ENCODE data around the gene POGZ.
A peak's percentile ranks its signal among the peaks of the same experiment; 100 is the strongest.

Gene POGZ

GRCh38 chr1:151406176-151406575, 53.1 kb downstream of the POGZ start:
- no peak overlapping the region for H3K4me3 ChIP-seq (replicated peaks in 1 of 2; ENCODE audit: low read depth in 2 of 2, low read length in 2 of 2)
- DNase-seq (ENCODE audit: low read depth in 2 of 2), result no peak
- no peak for TF ChIP-seq CTCF (IDR thresholded peaks at IDR 0.05; ENCODE audit: low read depth, low read length)

- TF ChIP-seq CTCF (IDR thresholded peaks at IDR 0.05; ENCODE audit: low read depth, low read length), result no peak
- DNase-seq (ENCODE audit: low read depth in 2 of 2), result no peak
- no peak overlapping the region for H3K4me3 ChIP-seq (replicated peaks in 1 of 2; ENCODE audit: low read depth in 2 of 2, low read length in 2 of 2)
Observed at GRCh38 chr1:151405187-151405951, 53.9 kb downstream of the POGZ start.

- no peak for TF ChIP-seq CTCF (IDR thresholded peaks at IDR 0.05; ENCODE audit: low read depth, low read length)
- no peak overlapping the region for H3K4me3 ChIP-seq (replicated peaks in 1 of 2; ENCODE audit: low read depth in 2 of 2, low read length in 2 of 2)
- DNase-seq (ENCODE audit: low read depth in 2 of 2), result no peak
Observed at GRCh38 chr1:151403612-151404011, 55.7 kb downstream of the POGZ start.

GRCh38 chr1:151402764-151403163, 56.5 kb downstream of the POGZ start:
- no peak for DNase-seq (ENCODE audit: low read depth in 2 of 2)
- H3K4me3 ChIP-seq (replicated peaks in 1 of 2; ENCODE audit: low read depth in 2 of 2, low read length in 2 of 2), result no peak overlapping the region
- TF ChIP-seq CTCF (IDR thresholded peaks at IDR 0.05; ENCODE audit: low read depth, low read length), result no peak

GRCh38 chr1:151401860-151402259, 57.4 kb downstream of the POGZ start:
- TF ChIP-seq CTCF (IDR thresholded peaks at IDR 0.05; ENCODE audit: low read depth, low read length), result no peak
- no peak overlapping the region for H3K4me3 ChIP-seq (replicated peaks in 1 of 2; ENCODE audit: low read depth in 2 of 2, low read length in 2 of 2)
- no peak for DNase-seq (ENCODE audit: low read depth in 2 of 2)

- peak overlapping the region in 1 of 2 donors; percentile 68 for H3K4me3 ChIP-seq (replicated peaks in 1 of 2; ENCODE audit: low read depth in 2 of 2, low read length in 2 of 2)
- peak in 1 of 2 donors; percentile 31 for DNase-seq (ENCODE audit: low read depth in 2 of 2)
- TF ChIP-seq CTCF (IDR thresholded peaks at IDR 0.05; ENCODE audit: low read depth, low read length), result no peak
Observed at GRCh38 chr1:151401125-151401788, 58.0 kb downstream of the POGZ start.
